ENCODE results near the gene MEMO1. TPM values are rescaled to one million over a fixed set of nuclear protein-coding genes. Genes with fewer than 3 reads are reported as not detected.
"Not testable (repeated sequence)": the region's sequence is repeated elsewhere in the genome, so short reads cannot be mapped to it uniquely, and the experiment has no call there.

Gene MEMO1
- 23.1 and 31.4 TPM in 2 replicates for total RNA-seq (2014; rRNA removed; shearing (Covaris generic))

DNA sequence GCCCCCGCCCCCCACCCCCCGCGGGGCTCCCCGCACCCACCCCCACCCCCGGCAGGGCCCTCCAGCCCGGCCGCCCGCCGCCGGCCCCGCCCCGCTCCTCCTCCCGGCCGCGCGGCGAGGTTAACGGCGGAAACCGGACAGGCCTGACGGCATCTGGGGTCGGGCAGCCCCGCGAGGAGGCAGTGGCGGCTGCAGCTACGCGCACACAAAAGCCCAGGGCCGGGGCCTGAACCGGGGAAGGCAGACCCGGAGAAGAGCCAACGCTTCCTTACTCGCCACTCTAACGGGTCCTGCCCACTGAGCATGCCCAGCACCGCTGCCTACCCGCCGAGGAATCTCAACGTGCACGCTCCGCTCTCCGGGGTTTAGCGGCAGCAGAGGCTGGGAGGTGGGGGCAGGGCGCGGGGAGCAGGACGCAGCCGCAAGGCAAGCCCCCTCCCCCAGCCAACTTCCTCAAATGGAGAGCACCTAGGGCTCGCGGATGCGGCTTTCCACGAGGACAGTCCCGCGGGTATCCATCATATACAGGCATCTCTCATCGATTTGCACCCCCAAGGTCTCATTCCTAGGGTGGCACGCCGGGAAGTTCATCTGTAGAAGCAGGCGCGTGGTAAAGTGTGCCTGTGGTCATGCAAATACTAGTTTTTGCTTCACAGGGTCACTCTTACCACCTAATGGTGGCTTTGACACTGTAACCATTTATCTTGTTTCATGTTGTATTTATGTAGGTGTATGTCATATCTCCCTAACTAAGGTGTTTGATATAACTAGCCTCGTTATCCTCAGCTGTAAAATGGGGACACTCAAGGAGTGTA, at the start of gene MEMO1:
Gene MEMO1 (minus strand): TSS at position 339 of the 815 bp plus-strand sequence. CDS start 761 bp downstream, outside the sequence.
- peak; percentile 84 for DNase-seq (ENCODE audit: low spot score)

- no peak for DNase-seq (ENCODE audit: low spot score)
These were observed 49.5 kb upstream of the MEMO1 start for GRCh38 chr2:32060266-32060665.

DNA sequence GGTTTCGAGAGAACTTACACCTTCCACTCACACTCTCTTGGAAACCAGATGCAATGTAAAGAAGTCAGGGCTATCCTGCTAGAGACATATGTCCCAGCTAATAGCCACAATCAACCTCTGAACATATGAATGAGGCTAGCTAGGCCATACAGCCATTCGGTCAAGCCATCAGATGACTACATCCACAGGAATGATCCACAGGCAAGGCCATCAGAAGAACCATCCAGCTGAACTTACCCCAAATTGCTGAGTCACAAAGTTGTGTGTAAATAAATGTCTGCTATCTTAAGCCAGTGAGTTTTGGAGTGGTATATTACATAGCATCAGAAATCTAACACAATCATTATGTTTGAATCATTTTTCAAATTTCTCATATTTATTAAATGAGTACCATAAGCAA, 47.3 kb upstream of the MEMO1 start:
- DNase-seq (ENCODE audit: low spot score), result peak; percentile 8

GRCh38 chr2:32054583-32054982, 43.8 kb upstream of the MEMO1 start:
- DNase-seq (ENCODE audit: low spot score), result not testable (repeated sequence)

- DNase-seq (ENCODE audit: low spot score), result no peak
These were observed 41.1 kb upstream of the MEMO1 start for GRCh38 chr2:32051836-32052439.

GRCh38 chr2:32043561-32043960, 32.8 kb upstream of the MEMO1 start:
- DNase-seq (ENCODE audit: low spot score), result no peak

GRCh38 chr2:32039447-32040219, 28.8 kb upstream of the MEMO1 start, which contains the start of gene DPY30:
TSS of gene DPY30 (minus strand) at chr2:32039805. CDS start at chr2:32039456, 349 bp downstream.
- peak; percentile 82 for DNase-seq (ENCODE audit: low spot score)

DNA sequence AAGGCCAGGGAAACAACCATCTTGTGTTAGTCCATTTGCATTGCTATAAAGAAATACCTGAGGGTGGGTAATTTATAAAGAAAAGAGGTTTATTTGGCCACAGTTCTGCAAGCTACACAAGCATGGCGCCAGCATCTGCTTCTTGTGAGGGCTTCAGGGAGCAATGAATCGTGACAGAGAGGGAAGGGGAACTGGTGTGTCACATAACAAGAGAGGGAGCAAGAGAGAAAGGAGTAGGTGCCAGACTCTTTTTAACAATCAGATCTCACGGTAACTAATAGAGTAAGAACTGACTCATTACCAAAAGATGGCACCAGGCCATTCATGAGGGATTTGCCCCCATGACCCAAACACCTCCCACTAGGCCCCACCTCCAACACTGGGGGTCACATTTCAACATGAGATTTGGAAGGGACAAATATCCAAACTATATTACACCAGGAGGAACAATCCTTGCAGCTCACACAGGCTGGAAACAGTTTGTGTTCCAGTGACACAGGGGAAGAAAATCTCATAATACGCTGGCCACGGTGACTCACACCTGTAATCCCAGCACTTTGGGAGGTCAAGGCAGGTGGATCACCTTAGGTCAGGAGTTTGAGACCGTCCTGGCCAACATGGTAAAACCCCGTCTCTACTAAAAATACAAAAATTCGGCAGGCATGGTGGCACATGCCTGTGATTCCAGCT, 23.5 kb upstream of the MEMO1 start:
- not testable (repeated sequence) for DNase-seq (ENCODE audit: low spot score)

DNA sequence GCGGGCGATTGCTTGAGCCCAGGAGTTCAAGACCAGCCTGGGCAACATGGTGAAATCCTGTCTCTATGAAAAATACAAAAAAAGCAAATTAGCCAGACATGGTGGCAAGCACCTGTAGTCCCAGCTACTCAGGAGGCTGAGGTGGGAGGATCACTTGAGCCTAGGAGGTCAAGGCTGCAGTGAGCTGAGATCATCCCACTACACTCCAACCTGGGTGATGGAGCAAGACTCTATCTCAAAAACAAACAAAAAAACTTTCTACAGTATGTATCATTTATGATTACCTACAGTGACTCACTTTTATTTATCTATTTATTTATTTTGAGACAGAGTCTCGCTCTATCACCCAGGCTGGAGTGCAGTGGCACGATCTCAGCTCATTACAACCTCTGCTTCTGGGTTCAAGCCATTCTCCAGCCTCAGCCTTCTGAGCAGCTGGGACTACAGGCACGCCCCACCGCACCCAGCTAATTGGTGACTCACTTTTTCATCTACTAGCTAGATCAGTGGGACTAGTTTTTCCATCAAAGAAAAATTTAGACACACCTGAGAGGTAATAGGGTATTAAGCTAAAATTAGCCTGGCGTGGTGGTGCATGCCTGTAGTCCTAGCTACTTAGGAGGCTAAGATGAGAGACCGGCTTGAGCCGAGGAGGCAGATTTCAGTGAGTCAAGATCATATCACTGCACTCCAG, 8.1 kb upstream of the MEMO1 start:
- DNase-seq (ENCODE audit: low spot score), result not testable (repeated sequence)

DNA sequence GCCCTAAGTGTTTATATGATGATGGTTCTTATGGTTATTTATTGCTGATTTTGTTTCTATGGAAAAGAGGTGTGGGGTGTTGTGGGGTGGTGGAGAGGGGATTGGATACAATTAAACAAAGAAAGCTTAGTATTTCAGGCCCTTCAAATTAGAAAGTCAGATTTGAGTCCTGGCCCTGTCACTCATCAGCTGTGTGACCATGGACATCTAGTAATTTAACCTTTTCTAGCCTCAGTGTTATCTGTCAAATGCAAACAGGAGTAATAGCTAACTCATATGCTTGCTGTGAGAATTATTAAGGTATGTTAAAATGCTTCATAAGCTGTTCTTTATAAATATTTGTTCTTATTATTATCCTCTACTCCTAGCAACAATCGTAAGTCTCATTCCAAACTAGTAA, 2.1 kb upstream of the MEMO1 start:
- DNase-seq (ENCODE audit: low spot score), result no peak

GRCh38 chr2:32011485-32011960, 715 bp upstream of the MEMO1 start:
- DNase-seq (ENCODE audit: low spot score), result no peak

GRCh38 chr2:32010280-32010669, 533 bp downstream of the MEMO1 start:
- DNase-seq (ENCODE audit: low spot score), result peak; percentile 5

DNA sequence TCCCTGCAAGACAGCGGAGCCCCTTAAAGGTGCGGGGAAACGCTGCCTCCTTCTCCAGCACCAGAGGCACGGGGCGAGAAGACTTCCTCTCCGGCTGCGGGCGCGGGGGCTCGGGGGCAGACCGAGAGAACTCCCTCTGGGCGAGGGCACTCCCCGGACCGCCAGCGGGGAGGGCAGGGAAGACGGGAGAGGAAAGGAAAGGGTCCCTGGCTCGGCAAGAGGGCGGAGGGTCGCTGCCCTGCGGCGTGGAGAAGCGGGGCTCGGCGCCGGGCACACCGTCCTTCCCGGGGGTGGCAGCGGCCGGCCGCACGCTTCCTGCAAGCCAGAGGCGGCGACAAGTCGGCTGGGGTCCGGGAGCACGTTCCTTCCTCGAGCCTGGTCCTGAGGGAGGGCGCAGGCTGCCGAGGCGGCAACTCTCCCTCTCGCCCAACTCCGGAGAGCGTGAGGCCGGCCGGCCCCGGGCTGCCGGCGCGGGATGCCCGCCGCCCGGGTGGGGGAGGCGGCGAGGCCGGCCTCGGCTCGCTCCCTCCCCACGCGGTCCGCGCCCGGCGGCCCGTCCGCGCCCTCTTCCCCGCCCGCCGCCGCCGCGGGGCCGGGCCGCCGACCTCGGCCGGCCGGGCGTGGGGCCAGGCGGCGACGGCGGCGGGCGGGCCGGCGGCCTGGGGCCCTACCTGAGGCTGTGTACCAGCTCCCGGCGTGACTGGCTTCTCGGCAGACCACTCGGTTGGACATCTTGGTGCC, 1.1 kb downstream of the MEMO1 start:
- DNase-seq (ENCODE audit: low spot score), result no peak

DNA sequence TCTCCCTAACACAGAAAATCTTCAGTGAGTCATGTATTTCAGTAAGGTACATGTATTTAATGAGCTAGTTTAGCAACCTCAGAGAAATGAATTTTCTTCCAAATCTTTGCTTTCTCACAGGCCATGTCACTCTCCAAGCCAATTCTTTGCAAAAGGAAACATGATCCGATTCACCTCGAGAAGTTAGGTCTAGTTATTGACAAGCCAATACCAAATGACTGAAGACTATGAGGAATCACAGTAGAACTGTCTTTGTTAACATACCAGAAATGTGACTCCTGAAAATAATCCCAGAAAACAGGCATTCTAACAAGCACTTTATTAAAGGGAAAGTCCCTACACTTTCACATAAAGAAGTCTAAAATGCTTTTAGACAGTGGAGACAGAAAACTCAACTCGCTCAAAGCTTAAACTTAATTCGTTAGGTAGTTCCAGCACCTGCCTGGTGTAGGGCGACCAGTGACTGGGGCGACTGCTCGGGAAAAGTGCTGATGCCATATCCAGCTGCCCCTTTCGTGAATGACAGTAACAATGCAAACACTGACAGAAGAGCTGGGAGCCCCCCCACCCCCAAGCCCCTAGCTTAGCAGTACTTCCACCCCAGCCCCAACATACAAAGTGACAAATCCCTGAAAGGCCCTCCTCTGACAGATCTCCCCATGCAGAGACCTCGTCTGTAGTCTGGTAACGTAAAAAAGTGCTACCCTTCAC, 1.8 kb downstream of the MEMO1 start:
- no peak for DNase-seq (ENCODE audit: low spot score)

GRCh38 chr2:32007121-32007391, 3.8 kb downstream of the MEMO1 start:
- no peak for DNase-seq (ENCODE audit: low spot score)

DNA sequence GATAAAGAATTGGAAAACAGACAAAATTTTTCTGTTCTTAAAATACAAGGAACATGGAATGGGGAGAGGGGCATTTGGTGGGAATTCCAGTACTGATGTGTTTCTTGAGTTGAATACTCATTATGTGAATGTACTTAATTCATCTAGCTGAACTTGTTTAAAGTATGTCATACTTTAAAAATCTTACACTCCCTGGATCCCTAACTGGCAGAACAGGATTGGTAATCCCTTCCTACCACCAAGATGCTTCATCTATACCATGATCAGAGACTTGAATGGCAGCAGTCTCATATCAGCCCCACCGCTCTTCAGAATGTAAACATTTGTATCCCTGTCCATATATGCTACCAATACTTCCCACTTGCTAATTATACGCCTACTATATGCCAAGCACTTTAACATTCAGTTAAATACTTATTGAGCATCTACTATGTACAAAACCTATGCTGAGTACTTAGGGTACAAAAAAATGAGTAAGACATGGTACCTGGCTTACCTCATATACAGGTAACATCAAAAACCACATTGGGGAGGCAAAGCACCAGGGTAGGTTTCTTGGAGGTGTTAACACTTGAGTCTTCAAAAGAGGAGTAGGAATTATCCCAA, 5.3 kb downstream of the MEMO1 start:
- no peak for DNase-seq (ENCODE audit: low spot score)

DNA sequence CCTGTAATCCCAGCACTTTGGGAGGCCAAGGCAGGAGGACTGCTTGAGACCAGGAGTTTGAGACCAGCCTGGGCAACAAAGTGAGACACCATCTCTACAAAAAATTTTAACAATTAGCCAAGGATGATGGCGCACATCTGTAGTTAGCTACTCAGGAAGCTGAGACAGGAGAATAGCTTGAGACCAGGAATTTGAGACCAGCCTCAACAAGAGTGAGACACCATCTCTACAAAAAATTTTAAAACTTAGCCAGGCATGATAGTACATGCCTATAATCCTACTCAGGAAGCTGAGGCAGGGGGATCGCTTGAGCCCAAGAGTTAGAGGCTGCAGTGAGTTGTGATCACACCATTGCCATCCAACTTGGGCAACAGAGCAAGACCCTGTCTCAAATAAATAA, 7.0 kb downstream of the MEMO1 start:
- DNase-seq (ENCODE audit: low spot score), result no peak

- DNase-seq (ENCODE audit: low spot score), result no peak
These were observed 8.4 kb downstream of the MEMO1 start for GRCh38 chr2:32002406-32002805.

DNA sequence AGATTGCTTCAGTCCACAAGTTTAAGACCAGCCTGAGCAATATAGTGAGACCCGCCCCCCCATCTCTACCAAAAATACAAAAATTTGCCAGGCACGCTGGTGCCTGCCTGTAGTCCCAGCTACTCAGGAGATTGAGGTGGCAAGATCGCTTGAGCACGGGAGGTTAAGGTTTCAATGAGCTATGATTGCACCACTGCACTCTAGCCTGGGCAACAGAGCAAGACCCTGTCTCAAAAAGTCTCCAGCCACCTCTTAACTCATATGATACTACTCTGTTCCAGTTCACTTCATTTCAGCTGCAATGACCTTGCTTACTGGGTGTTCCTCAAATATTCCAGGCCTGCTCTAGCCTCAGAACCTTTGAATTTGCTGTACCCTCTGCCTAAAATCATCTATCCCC, 11.4 kb downstream of the MEMO1 start:
- DNase-seq (ENCODE audit: low spot score), result no peak

All from H4 (cell line).